ENCODE data around the gene LAMA5. TPM values are rescaled to one million over a fixed set of nuclear protein-coding genes. Genes with fewer than 3 reads are reported as not detected.

LAMA5 gene
- total RNA-seq, 1 experiment from 2014 or later, result 321 TPM

GRCh38 chr20:62282877-62283503 is 84.1 kb downstream of the LAMA5 start:
- H3K27me3 ChIP-seq (ENCODE audit: insufficient read depth, low read length), result no peaks in the 10 kb centered on the region
- H3K9me2 ChIP-seq (ENCODE audit: insufficient read depth), result no peaks in the 10 kb centered on the region
- no peak overlapping the region for H3K4me2 ChIP-seq (ENCODE audit: low read length)
- no peak overlapping the region for H2AFZ ChIP-seq (ENCODE audit: low read depth, low read length, poor library complexity, severe bottlenecking)
- CTCF ChIA-PET, result no interaction called here
- ATAC-seq, result no peak
- H3K36me3 ChIP-seq (ENCODE audit: control insufficient read depth in 1 of 2, insufficient read depth in 2 of 2, low read length in 2 of 2), result peaks cover 3 to 12% of the 10 kb centered on the region in 2 experiments; a peak in 2 of 4 replicates
- POLR2A ChIA-PET, result no interaction called here
- no peak overlapping the region for H3K4me3 ChIP-seq (replicated peaks in 1 of 2; ENCODE audit: low read depth in 1 of 2, low read length in 2 of 2)
- H3K9me3 ChIP-seq (ENCODE audit: control insufficient read depth in 1 of 2, insufficient read depth in 1 of 2, low read depth in 1 of 2, low read length in 2 of 2), result no peaks in the 10 kb centered on the region
- no TSS peak for BruUV-seq (replicated peaks)
- no peak for DNase-seq (ENCODE audit: low read depth, low spot score)
- RAD21 ChIA-PET (ENCODE audit: low non-redundant PET in 1 of 2, low total read pairs in 2 of 2, uncharacterized antibody in 2 of 2, unreplicated experiment in 2 of 2), result no interaction called here
- H3K79me2 ChIP-seq (ENCODE audit: insufficient read depth, low read length), result no peaks in the 10 kb centered on the region
- TF ChIP-seq POLR2AphosphoS5 (IDR thresholded peaks at IDR 0.05; ENCODE audit: low read depth, low read length) (no peak), POLR2A (IDR thresholded peaks at IDR 0.05; ENCODE audit: borderline replicate concordance, extremely low read depth, insufficient read depth, insufficient read length) (no peak), JUND (IDR thresholded peaks at IDR 0.05) (no peak), ELF1 (IDR thresholded peaks at IDR 0.05; ENCODE audit: borderline replicate concordance, low read depth) (no peak), YY1 (IDR thresholded peaks at IDR 0.05; ENCODE audit: extremely low read depth, insufficient replicate concordance, low read depth, low read length) (no peak), ZFX (IDR thresholded peaks at IDR 0.05) (no peak), SIN3A (IDR thresholded peaks at IDR 0.05; ENCODE audit: low read depth) (no peak), FOSL1 (IDR thresholded peaks at IDR 0.05; ENCODE audit: low read depth) (no peak), MAX (IDR thresholded peaks at IDR 0.05) (no peak), SRF (IDR thresholded peaks at IDR 0.05; ENCODE audit: low read depth) (no peak), CBX3 (IDR thresholded peaks at IDR 0.05; ENCODE audit: low read depth) (no peak)
- TF ChIP-seq, protein P1, sequence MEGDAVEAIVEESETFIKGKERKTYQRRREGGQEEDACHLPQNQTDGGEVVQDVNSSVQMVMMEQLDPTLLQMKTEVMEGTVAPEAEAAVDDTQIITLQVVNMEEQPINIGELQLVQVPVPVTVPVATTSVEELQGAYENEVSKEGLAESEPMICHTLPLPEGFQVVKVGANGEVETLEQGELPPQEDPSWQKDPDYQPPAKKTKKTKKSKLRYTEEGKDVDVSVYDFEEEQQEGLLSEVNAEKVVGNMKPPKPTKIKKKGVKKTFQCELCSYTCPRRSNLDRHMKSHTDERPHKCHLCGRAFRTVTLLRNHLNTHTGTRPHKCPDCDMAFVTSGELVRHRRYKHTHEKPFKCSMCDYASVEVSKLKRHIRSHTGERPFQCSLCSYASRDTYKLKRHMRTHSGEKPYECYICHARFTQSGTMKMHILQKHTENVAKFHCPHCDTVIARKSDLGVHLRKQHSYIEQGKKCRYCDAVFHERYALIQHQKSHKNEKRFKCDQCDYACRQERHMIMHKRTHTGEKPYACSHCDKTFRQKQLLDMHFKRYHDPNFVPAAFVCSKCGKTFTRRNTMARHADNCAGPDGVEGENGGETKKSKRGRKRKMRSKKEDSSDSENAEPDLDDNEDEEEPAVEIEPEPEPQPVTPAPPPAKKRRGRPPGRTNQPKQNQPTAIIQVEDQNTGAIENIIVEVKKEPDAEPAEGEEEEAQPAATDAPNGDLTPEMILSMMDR (IDR thresholded peaks at IDR 0.05 in 2 of 3, conservative IDR thresholded peaks at IDR 0.05 in 1 of 3; ENCODE audit: borderline replicate concordance in 1 of 3, insufficient read depth in 1 of 3, low read depth in 2 of 3, low read length in 2 of 3), result no peak
- no peaks in the 10 kb centered on the region for H3K4me1 ChIP-seq (ENCODE audit: control insufficient read depth in 1 of 2, insufficient read depth in 2 of 2, low read length in 2 of 2)
- no peak overlapping the region for H3K27ac ChIP-seq (ENCODE audit: low read depth, low read length)
- no peaks in the 10 kb centered on the region for H4K20me1 ChIP-seq (ENCODE audit: insufficient read depth)
- intact Hi-C loops (cut with micrococcal nuclease), result no loop called here
- H3K9ac ChIP-seq (ENCODE audit: low read length), result no peak overlapping the region
